Measurements from ENCODE around the gene HOXD3.

The HOXD3 gene

DNA sequence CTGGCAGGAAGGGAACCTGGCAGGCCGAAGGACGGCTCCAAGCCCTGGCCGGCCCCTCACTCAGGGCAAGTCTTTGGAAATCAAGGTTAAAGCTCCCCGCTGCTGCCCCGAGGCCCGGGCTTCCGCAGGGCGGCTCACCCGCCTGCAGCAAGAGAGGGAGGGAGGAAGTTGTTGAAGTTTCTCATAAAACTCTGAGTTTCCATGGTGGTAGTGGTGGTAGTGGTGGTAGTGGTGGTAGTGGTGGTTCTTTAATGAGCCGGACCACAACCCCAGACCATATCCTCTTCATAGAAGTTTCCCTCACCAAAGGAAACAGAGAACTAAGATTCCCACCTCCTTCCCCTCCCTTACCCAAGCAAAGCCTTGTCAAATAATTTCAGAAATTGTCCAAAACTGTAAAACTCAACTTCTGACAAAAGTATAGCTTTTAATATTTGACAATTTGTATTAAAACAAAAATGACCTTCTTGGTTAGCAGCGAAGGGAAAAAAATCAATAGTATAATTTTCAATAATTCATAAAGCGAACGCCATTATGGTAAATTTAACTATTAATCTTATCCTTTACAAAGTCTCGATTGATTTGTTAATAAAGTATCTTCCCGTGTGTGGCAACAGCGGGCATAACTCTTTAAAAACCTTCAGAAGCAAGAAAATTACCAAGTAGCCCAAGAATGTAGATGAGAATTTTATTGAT lies 42.0 kb upstream of the HOXD3 start:
- no peaks in the 10 kb centered on the region for H3K9me2 ChIP-seq (replicated peaks; ENCODE audit: control insufficient read depth, low read length)
- no peaks in the 10 kb centered on the region for H3K4me1 ChIP-seq (ENCODE audit: control insufficient read depth, low read length)
- TF ChIP-seq, protein P1, sequence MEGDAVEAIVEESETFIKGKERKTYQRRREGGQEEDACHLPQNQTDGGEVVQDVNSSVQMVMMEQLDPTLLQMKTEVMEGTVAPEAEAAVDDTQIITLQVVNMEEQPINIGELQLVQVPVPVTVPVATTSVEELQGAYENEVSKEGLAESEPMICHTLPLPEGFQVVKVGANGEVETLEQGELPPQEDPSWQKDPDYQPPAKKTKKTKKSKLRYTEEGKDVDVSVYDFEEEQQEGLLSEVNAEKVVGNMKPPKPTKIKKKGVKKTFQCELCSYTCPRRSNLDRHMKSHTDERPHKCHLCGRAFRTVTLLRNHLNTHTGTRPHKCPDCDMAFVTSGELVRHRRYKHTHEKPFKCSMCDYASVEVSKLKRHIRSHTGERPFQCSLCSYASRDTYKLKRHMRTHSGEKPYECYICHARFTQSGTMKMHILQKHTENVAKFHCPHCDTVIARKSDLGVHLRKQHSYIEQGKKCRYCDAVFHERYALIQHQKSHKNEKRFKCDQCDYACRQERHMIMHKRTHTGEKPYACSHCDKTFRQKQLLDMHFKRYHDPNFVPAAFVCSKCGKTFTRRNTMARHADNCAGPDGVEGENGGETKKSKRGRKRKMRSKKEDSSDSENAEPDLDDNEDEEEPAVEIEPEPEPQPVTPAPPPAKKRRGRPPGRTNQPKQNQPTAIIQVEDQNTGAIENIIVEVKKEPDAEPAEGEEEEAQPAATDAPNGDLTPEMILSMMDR (IDR thresholded peaks at IDR 0.05; ENCODE audit: low read depth, low read length, poor library complexity, severe bottlenecking): no peak
- no peak for TF ChIP-seq EZH2phosphoT487 (IDR thresholded peaks at IDR 0.05; ENCODE audit: borderline replicate concordance, low read length)
- no peak overlapping the region for H3K27ac ChIP-seq (ENCODE audit: low read depth, low read length)
- no peaks in the 10 kb centered on the region for H4K20me1 ChIP-seq (ENCODE audit: control insufficient read depth, insufficient read depth, low read depth, low read length)
- peaks cover 22% of the 10 kb centered on the region for H3K27me3 ChIP-seq (ENCODE audit: control insufficient read depth, low read length)
- no peaks in the 10 kb centered on the region for H3K79me2 ChIP-seq (ENCODE audit: control insufficient read depth, low read length)
- H3F3A ChIP-seq (ENCODE audit: control insufficient read depth, insufficient read depth): no peaks in the 10 kb centered on the region
- no peak overlapping the region for H3K4me3 ChIP-seq (ENCODE audit: low read length)
- H3K9me3 ChIP-seq (ENCODE audit: control insufficient read depth, insufficient read depth, low read length): no peaks in the 10 kb centered on the region
- H3K36me3 ChIP-seq (ENCODE audit: control insufficient read depth, low read length): no peaks in the 10 kb centered on the region
- no peak overlapping the region for H3K4me2 ChIP-seq (ENCODE audit: low read length)

GRCh38 chr2:176115883-176116813 lies 41.0 kb upstream of the HOXD3 start, which contains the start of gene HOXD10:
HOXD10 (plus strand) TSS chr2:176116778; CDS start chr2:176116834, 56 bp downstream.
- TF ChIP-seq, protein P1 (IDR thresholded peaks at IDR 0.05; ENCODE audit: low read depth, low read length, poor library complexity, severe bottlenecking): no peak
- no peak for TF ChIP-seq EZH2phosphoT487 (IDR thresholded peaks at IDR 0.05; ENCODE audit: borderline replicate concordance, low read length)
- Histone ChIP-seq H3K36me3 (ENCODE audit: control insufficient read depth, low read length) (no peaks in the 10 kb centered on the region), H3K9me3 (ENCODE audit: control insufficient read depth, insufficient read depth, low read length) (no peaks in the 10 kb centered on the region), H3K79me2 (ENCODE audit: control insufficient read depth, low read length) (no peaks in the 10 kb centered on the region), H3K27ac (ENCODE audit: low read depth, low read length) (no peak within 1 kb of the TSS), H3F3A (ENCODE audit: control insufficient read depth, insufficient read depth) (no peaks in the 10 kb centered on the region), H3K9me2 (replicated peaks; ENCODE audit: control insufficient read depth, low read length) (no peaks in the 10 kb centered on the region), H3K27me3 (ENCODE audit: control insufficient read depth, low read length) (peaks cover 24% of the 10 kb centered on the region), H3K4me1 (ENCODE audit: control insufficient read depth, low read length) (no peaks in the 10 kb centered on the region), H3K4me2 (ENCODE audit: low read length) (no peak within 1 kb of the TSS), H4K20me1 (ENCODE audit: control insufficient read depth, insufficient read depth, low read depth, low read length) (no peaks in the 10 kb centered on the region), H3K4me3 (ENCODE audit: low read length) (no peak within 1 kb of the TSS)

DNA sequence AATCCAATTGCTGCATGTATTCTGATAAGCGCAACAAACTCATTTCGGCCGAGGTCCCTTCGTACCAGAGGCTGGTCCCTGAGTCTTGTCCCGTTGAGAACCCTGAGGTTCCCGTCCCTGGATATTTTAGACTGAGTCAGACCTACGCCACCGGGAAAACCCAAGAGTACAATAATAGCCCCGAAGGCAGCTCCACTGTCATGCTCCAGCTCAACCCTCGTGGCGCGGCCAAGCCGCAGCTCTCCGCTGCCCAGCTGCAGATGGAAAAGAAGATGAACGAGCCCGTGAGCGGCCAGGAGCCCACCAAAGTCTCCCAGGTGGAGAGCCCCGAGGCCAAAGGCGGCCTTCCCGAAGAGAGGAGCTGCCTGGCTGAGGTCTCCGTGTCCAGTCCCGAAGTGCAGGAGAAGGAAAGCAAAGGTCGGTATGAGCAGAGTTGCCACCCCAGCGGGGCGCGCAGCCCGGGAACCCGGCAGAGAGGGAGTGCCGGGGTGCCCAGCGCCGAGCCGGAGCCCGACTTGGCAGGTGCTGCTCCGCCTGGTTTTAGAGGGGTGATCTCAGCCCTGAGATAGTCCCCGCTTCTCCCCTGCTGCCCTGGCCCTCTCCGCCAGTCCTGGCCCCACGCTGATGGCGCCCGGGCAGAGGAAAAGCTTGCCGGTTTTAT lies 39.8 kb upstream of the HOXD3 start:
- Histone ChIP-seq H3K4me1 (ENCODE audit: control insufficient read depth, low read length) (no peaks in the 10 kb centered on the region), H3K27me3 (ENCODE audit: control insufficient read depth, low read length) (peaks cover 24% of the 10 kb centered on the region), H3K36me3 (ENCODE audit: control insufficient read depth, low read length) (no peaks in the 10 kb centered on the region), H3K9me2 (replicated peaks; ENCODE audit: control insufficient read depth, low read length) (no peaks in the 10 kb centered on the region), H3K27ac (ENCODE audit: low read depth, low read length) (no peak overlapping the region), H3F3A (ENCODE audit: control insufficient read depth, insufficient read depth) (no peaks in the 10 kb centered on the region), H3K4me2 (ENCODE audit: low read length) (no peak overlapping the region), H3K79me2 (ENCODE audit: control insufficient read depth, low read length) (no peaks in the 10 kb centered on the region), H3K4me3 (ENCODE audit: low read length) (no peak overlapping the region), H3K9me3 (ENCODE audit: control insufficient read depth, insufficient read depth, low read length) (no peaks in the 10 kb centered on the region), H4K20me1 (ENCODE audit: control insufficient read depth, insufficient read depth, low read depth, low read length) (no peaks in the 10 kb centered on the region)
- TF ChIP-seq, protein P1 (IDR thresholded peaks at IDR 0.05; ENCODE audit: low read depth, low read length, poor library complexity, severe bottlenecking): no peak
- no peak for TF ChIP-seq EZH2phosphoT487 (IDR thresholded peaks at IDR 0.05; ENCODE audit: borderline replicate concordance, low read length)

All from DOHH2 (cell line).